Stimulated activated CD8-positive, alpha-beta memory T cell treated with anti-CD3 and anti-CD28 coated beads, Interleukin-4, amount 100 ng/mL, for 24 hours (primary cell): ENCODE results near the gene PEX13.
A peak's percentile ranks its signal among the peaks of the same experiment; 100 is the strongest.
"Not testable (repeated sequence)": the region's sequence is repeated elsewhere in the genome, so short reads cannot be mapped to it uniquely, and the experiment has no call there.

ENCODE experiments used
- DNase-seq: peaks from one replicate; pipeline ENCODE4 v3.0.0-alpha.2; 2020; ENCODE audit warnings: low read depth

The PEX13 gene

DNA sequence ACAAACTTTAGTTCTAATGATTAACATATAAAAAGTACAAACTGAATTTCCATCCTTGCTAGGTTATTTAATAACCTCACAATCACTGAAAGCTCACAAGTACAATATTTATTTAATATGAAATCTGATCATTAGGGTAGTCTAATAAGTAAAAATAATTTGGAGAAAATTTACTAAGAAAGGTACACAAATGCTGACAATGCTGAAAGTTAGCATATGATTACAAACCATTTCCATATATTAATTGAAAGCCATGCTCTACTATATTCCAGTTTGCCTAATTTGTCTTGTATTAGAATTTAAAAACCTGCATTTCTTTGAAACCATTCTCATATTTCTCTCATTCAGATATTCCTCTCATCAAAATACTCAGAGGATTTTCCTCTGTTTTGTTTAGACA, 8.2 kb upstream of the PEX13 start:
- DNase-seq: no peak

DNA sequence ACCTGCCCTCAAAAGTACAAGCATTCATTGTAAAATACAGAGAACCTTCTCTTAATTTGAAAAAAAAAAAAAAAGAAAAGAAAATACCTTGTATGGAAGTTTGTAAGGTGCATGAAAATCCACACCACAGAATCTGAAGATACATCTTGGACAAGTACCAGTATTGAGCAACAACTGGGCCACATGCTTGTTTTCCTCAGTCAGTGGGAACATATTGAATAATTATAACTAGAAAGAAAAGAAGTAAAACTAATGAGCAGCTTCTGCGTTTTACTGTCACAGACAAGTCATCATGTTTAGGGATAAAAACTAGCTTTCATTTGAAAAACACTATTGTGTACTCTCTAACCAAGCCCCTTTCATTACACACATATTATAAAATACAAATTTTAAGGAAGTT, 5.8 kb upstream of the PEX13 start:
- DNase-seq: no peak

DNA sequence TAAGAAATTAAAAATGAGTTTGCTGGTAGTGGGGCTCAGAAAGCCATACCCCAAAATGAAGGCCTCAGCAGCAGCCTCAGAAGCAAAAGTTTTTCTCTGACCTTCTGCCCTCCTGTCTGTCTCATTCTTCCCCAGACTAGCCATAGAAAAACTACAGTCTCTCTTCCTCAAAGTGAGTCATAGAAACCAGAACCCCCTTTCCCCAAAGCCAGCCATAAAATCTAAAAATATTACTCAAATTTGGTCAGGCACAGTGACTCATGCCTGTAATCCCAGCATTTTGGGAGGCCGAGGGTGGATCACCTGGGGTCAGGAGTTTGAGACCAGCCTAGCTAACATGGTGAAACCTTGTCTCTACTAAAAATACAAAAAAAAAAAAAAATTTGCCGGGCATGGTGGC, 5.2 kb upstream of the PEX13 start:
- DNase-seq: not testable (repeated sequence)

GRCh38 chr2:61013382-61013781, 4.1 kb upstream of the PEX13 start:
- DNase-seq: no peak

GRCh38 chr2:61014763-61015162, 2.8 kb upstream of the PEX13 start:
- no peak for DNase-seq

DNA sequence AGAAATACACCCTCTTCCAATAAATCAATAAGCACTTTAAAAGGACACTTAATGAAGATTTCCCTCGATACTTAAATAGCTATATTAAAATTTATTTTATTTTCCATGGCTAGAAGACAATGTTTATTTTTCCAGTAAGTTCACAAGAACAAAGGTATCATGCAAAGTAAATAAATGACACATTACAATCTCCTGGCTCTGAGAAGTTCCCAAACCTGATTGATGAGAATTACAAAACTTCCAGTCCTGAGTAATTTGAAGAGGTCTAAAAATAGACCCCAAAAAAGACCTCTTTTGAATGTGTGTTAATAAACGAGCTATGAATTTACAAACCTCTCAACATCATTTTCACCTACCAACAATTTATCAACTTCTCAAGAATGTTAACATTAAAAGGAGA, 1.5 kb upstream of the PEX13 start:
- DNase-seq: no peak

DNA sequence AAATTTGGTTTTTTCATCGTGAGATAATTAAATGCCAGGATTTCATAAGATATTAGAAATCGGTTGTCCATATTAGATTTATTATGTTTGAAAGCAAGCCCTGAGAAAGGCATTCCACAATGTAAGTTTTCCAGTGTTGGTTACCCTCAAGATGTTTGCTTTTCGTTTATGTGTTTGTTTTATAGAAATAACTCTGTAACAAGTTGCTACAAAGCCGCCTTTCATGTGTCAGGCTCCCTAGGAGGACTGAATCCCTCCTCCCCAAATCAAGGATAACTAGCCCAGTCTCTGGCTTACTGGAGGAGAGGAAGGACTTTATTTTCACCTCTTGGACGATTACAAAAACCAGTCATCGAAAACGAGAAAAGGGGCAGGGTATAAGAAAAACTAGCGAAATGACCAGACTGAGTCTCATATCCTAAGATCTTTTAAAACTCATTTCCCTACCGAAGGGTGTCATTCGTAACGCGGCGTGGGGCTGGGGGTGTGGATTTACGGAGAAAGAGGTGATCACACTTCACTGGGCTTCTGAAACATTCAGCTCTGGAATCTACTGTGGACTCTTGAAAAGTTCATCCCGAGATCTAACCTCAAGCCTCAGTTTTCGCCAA, 1.0 kb upstream of the PEX13 start:
- DNase-seq: no peak

GRCh38 chr2:61017003-61017555, 441 bp upstream of the PEX13 start:
- DNase-seq: peak; percentile 48

- DNase-seq: no peak
These were observed 817 bp downstream of the PEX13 start for GRCh38 chr2:61018318-61018755.

DNA sequence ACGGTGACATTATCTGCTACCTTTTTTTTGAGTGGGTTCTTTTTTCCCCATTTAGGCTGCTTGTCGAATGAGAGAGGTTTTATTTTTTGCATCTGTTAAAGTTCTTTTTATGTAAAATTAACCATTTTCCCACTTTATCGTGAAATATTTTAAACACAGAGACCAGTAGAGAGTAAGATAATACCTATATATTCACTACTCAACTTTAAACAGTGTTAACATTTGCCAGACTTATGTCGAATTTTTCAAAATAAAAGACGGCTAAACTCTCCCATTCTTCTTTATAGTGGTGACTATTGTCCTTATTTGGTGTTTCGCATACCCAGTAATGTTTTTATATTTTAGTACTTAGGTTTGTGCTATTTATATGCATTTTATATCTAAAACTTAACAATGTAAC, 1.3 kb downstream of the PEX13 start:
- DNase-seq: no peak

DNA sequence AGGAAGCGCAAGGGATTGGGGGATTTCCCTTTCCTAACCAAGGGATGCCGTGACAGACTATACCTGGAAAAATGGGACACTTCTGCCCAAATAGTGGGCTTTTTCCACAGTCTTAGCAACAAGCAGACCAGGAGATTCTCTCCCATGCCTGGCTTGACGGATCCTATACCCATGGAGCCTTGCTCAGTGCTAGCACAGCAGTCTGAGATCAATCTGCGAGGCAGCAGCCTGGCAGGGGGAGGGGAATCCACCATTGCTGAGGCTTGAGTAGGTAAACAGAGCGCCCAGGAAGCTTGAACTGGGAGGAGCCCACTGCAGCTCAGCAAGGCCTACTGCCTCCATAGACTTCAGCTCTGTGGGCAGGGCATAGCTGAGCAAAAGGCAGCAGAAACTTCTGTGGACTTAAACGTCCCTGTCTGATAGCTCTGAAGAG, 3.7 kb downstream of the PEX13 start:
- DNase-seq: no peak

DNA sequence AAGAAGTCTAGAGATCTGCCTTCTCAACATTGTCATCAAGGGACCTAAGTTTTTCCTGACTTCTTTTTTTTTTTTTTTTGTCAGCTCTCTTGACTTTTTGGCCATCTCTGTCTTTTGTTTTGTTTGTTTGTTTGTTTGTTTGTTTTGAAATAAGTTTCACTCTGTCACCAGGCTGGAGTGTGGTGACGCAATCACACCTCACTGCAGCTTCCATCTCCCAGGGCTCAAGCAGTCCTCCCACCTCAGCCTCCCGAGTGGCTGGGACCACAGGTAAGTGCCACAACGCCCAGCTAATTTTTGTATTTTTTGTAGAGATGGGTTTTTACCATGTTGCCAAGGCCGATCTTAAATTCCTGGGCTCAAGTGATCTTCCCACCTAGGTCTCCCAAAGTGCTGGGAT, 6.2 kb downstream of the PEX13 start:
- no peak for DNase-seq

- no peak for DNase-seq
These were observed 12.0 kb downstream of the PEX13 start for GRCh38 chr2:61029533-61029932.

- not testable (repeated sequence) for DNase-seq
These were observed 17.1 kb downstream of the PEX13 start for GRCh38 chr2:61034592-61034991.

DNA sequence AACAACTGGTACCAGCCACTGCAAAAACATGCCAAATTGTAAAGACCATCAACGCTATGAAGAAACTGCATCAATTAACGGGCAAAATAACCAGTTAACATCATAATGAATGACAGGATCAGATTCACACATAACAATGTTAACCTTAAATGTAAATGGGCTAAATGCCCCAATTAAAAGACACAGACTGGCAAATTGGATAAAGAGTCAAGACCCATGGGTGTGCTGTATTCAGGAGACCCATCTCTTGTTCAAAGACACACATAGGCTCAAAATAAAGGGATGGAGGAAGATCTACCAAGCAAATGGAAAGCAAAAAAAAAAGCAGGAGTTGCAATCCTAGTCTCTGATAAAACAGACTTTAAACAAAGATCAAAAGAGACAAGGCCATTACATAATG, 19.1 kb downstream of the PEX13 start:
- not testable (repeated sequence) for DNase-seq

DNA sequence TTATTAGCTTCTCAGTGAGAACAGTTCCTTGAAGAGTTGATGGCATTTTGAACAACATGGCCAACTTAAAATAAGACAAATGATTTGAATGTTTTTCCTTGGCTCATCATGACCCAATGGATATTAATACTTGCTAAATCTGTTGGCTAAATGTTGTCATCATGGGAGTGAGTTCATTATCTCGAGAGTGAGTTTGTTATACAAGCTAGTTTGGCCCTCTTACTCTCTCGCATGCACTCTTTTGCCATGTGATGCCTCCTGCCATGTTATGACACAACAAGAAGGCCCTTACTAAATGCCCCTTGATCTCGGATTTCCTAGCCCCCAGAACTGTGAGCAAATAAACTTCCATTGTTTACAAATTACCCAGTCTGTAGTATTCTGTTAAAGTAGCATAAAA, 25.3 kb downstream of the PEX13 start:
- no peak for DNase-seq

DNA sequence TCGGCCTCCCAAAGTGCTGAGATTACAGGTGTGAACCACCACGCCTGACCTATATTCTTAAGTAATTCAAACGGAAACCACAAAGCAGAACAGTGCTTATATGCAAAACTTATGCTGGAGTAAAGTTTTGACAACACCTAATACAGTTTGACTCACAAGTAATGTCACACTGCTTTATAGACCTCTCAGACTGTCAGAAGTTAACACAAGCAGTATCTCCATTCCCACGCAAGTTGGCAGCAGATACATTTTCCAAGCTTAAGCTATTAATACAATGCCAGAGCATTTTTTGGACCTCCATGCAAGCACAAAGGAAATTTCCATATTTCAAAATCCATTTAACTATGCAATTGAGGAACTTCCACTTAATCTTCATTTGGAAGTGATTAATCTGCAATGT, 27.1 kb downstream of the PEX13 start:
- DNase-seq: no peak

GRCh38 chr2:61045226-61045625, 27.7 kb downstream of the PEX13 start:
- DNase-seq: no peak

DNA sequence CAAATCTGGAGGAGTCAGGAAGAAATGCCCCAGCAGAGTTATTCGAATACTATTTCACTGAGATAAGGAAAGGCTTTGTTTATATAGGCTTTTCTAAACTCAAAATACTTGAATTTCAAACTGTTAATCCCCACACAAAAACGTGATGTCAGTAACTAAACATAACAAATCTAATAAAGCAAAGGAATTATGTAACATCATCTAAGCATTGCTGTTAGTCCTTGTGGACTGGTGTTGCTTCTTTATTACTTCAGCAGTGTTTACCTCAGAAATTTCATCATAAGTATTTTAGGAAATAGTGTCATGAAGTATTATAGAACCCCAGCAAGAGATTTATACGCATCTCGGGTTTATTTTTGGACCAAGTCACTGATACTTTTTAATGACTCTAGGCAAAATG, 28.5 kb downstream of the PEX13 start:
- no peak for DNase-seq

DNA sequence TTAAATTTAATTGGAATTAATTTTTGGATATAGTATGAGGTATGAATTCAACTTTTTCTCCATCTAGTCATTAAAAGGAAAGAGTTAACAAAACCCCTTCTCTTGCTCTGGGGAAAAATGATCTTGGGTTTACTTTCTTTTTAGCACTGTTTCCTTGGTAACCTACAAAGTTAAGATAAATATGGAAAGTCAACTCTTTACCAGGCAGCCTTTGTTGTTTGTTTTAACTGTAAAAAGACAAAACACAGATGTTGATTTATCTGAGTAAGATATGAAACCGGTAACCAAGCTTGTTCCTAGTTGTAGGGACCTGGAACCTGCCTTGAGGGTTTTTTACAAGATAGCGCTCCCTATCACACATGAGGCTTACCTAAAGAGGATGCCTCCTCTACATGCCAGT, 38.0 kb downstream of the PEX13 start:
- DNase-seq: no peak

GRCh38 chr2:61057562-61057961, 40.0 kb downstream of the PEX13 start:
- DNase-seq: no peak

GRCh38 chr2:61059382-61059781, 41.9 kb downstream of the PEX13 start:
- no peak for DNase-seq

- DNase-seq: peak; percentile 76
These were observed 48.5 kb downstream of the PEX13 start, which contains the start of gene SANBR for GRCh38 chr2:61065714-61066709. SANBR (plus strand) TSS chr2:61065871; CDS start chr2:61070351, 4,480 bp downstream.
